ENCODE measurements around the gene DDX24. TPM values are rescaled to one million over a fixed set of nuclear protein-coding genes. Genes with fewer than 3 reads are reported as not detected.

DDX24 gene
- total RNA-seq, 1 donor from 2014 or later: 206 TPM

- Histone ChIP-seq H4K20me1 (ENCODE audit: insufficient read depth, low read length) (no peaks in the 10 kb centered on the region), H3K27me3 (ENCODE audit: insufficient read depth, low read length) (peaks cover 4% of the 10 kb centered on the region), H3K9ac (ENCODE audit: low read length) (no peak overlapping the region), H3K79me2 (ENCODE audit: insufficient read depth, low read length) (no peaks in the 10 kb centered on the region), H3K36me3 (ENCODE audit: insufficient read depth, low read length) (no peaks in the 10 kb centered on the region), H3K4me3 (ENCODE audit: insufficient read depth, low read depth, low read length) (no peak overlapping the region), H3K9me3 (ENCODE audit: insufficient read depth, low read depth, low read length) (no peaks in the 10 kb centered on the region), H3K27ac (ENCODE audit: low read depth, low read length) (no peak overlapping the region), H3K4me1 (ENCODE audit: insufficient read depth, low read length) (peaks cover 6% of the 10 kb centered on the region), H2AFZ (ENCODE audit: low read depth, low read length) (no peak overlapping the region), H3K4me2 (ENCODE audit: low read length) (peak overlapping the region; percentile 7)
- no peak overlapping the region for H3K27ac Mint-ChIP-seq (ENCODE audit: unreplicated experiment)
- H3K36me3 Mint-ChIP-seq (ENCODE audit: low read depth, unreplicated experiment): peaks cover 15% of the 10 kb centered on the region
- FAIRE-seq (no peak), DNase-seq (ENCODE audit: low read depth) (peak; percentile 66)
- no peak for TF ChIP-seq CTCF (IDR thresholded peaks at IDR 0.05; ENCODE audit: insufficient read depth, low read depth, low read length)
- no peak for TF ChIP-seq EZH2 (IDR thresholded peaks at IDR 0.05; ENCODE audit: insufficient read depth, low read length)
- H3K27me3 Mint-ChIP-seq (ENCODE audit: low read depth, unreplicated experiment): peaks cover 7% of the 10 kb centered on the region
- peaks cover 30% of the 10 kb centered on the region for H3K4me1 Mint-ChIP-seq (ENCODE audit: low read depth, unreplicated experiment)
- no peaks in the 10 kb centered on the region for H3K9me3 Mint-ChIP-seq (ENCODE audit: unreplicated experiment)
- H3K4me3 Mint-ChIP-seq (ENCODE audit: unreplicated experiment): peak overlapping the region; percentile 64
Observed at GRCh38 chr14:94113908-94114588, 33.0 kb upstream of the DDX24 start.

GRCh38 chr14:94113490-94113889 lies 32.5 kb upstream of the DDX24 start:
- TF ChIP-seq EZH2 (IDR thresholded peaks at IDR 0.05; ENCODE audit: insufficient read depth, low read length): no peak
- no peak for TF ChIP-seq CTCF (IDR thresholded peaks at IDR 0.05; ENCODE audit: insufficient read depth, low read depth, low read length)
- Histone ChIP-seq H3K27me3 (ENCODE audit: insufficient read depth, low read length) (peaks cover 4% of the 10 kb centered on the region), H3K36me3 (ENCODE audit: insufficient read depth, low read length) (no peaks in the 10 kb centered on the region), H3K27ac (ENCODE audit: low read depth, low read length) (no peak overlapping the region), H3K4me2 (ENCODE audit: low read length) (peak overlapping the region; percentile 7), H3K79me2 (ENCODE audit: insufficient read depth, low read length) (no peaks in the 10 kb centered on the region), H3K9me3 (ENCODE audit: insufficient read depth, low read depth, low read length) (no peaks in the 10 kb centered on the region), H3K4me1 (ENCODE audit: insufficient read depth, low read length) (peaks cover 6% of the 10 kb centered on the region), H3K4me3 (ENCODE audit: insufficient read depth, low read depth, low read length) (no peak overlapping the region), H2AFZ (ENCODE audit: low read depth, low read length) (no peak overlapping the region), H3K9ac (ENCODE audit: low read length) (no peak overlapping the region), H4K20me1 (ENCODE audit: insufficient read depth, low read length) (no peaks in the 10 kb centered on the region)
- no peak for FAIRE-seq
- Mint-ChIP-seq H3K27ac (ENCODE audit: unreplicated experiment) (no peak overlapping the region), H3K27me3 (ENCODE audit: low read depth, unreplicated experiment) (peaks cover 7% of the 10 kb centered on the region), H3K9me3 (ENCODE audit: unreplicated experiment) (no peaks in the 10 kb centered on the region), H3K4me3 (ENCODE audit: unreplicated experiment) (peak overlapping the region; percentile 91), H3K4me1 (ENCODE audit: low read depth, unreplicated experiment) (peaks cover 30% of the 10 kb centered on the region), H3K36me3 (ENCODE audit: low read depth, unreplicated experiment) (peaks cover 17% of the 10 kb centered on the region)
- DNase-seq (ENCODE audit: low read depth): peak; percentile 50

- no peak overlapping the region for H3K4me3 ChIP-seq (ENCODE audit: insufficient read depth, low read depth, low read length)
- H3K36me3 Mint-ChIP-seq (ENCODE audit: low read depth, unreplicated experiment): peaks cover 20% of the 10 kb centered on the region
- peaks cover 30% of the 10 kb centered on the region for H3K4me1 Mint-ChIP-seq (ENCODE audit: low read depth, unreplicated experiment)
- no peak overlapping the region for H3K9ac ChIP-seq (ENCODE audit: low read length)
- DNase-seq (ENCODE audit: low read depth) (no peak), FAIRE-seq (no peak)
- H3K27ac Mint-ChIP-seq (ENCODE audit: unreplicated experiment): peak overlapping the region; percentile 72
- H3K27ac ChIP-seq (ENCODE audit: low read depth, low read length): no peak overlapping the region
- no peak overlapping the region for H2AFZ ChIP-seq (ENCODE audit: low read depth, low read length)
- no peaks in the 10 kb centered on the region for H3K9me3 Mint-ChIP-seq (ENCODE audit: unreplicated experiment)
- H3K4me3 Mint-ChIP-seq (ENCODE audit: unreplicated experiment): peak overlapping the region; percentile 91
- no peaks in the 10 kb centered on the region for H3K79me2 ChIP-seq (ENCODE audit: insufficient read depth, low read length)
- peaks cover 6% of the 10 kb centered on the region for H3K4me1 ChIP-seq (ENCODE audit: insufficient read depth, low read length)
- H4K20me1 ChIP-seq (ENCODE audit: insufficient read depth, low read length): no peaks in the 10 kb centered on the region
- no peaks in the 10 kb centered on the region for H3K36me3 ChIP-seq (ENCODE audit: insufficient read depth, low read length)
- H3K27me3 Mint-ChIP-seq (ENCODE audit: low read depth, unreplicated experiment): peaks cover 7% of the 10 kb centered on the region
- peaks cover 4% of the 10 kb centered on the region for H3K27me3 ChIP-seq (ENCODE audit: insufficient read depth, low read length)
- H3K4me2 ChIP-seq (ENCODE audit: low read length): no peak overlapping the region
- no peak for TF ChIP-seq EZH2 (IDR thresholded peaks at IDR 0.05; ENCODE audit: insufficient read depth, low read length)
- no peaks in the 10 kb centered on the region for H3K9me3 ChIP-seq (ENCODE audit: insufficient read depth, low read depth, low read length)
Observed at GRCh38 chr14:94113073-94113472, 32.1 kb upstream of the DDX24 start.
